Heart left ventricle (tissue), 13 donors: ENCODE data around the gene IRF8.

Source experiments
- POLR2A ChIP-seq, 2 donors: fragments of 450-650 bp; IDR thresholded peaks; one replicate each; pipeline ENCODE4 v1.6.1; 2017; ENCODE audit warnings: antibody characterized with exemption in 2 of 2, mild to moderate bottlenecking in 2 of 2, moderate library complexity in 2 of 2
- TF ChIP-seq, protein P1 (sequence below), 12 donors: fragments of 200-600 bp; sonication (generic) in 4 of 12; IDR thresholded peaks; one replicate each; pipeline versions ENCODE4 v1.5.0 to v1.8.0; 2018 to 2022; ENCODE audit warnings: antibody characterized with exemption in 12 of 12, mild to moderate bottlenecking in 5 of 12
- donor health status: ischemic (EF 13 %, LVEDD 7.1; RV severe dilation, severe dysfunction).
- donor health status: DM: no; HTN: yes; CAD: no.
- donor health status: DM: no; HTN: no; CAD: no.
- donor health status: ischemic (EF 25% LVEDD 6.9; RV normal size, moderate dysfunction).
- donor health status: ischemic (EF 25% LVEDD 5.7; RV mildly dilated, moderate dysfunction).
- donor health status: ischemic (EF 35%, LVEDD 5.7; RV mildly dilated, moderate dysfunction).
- donor health status: nonischemic (EF 11% LVEDD 7.7; RV severe dilation, severe dysfunction).
- donor health status: DM: yes; HTN: yes; CAD: no.
- donor health status: PGD.
- donor health status: ischemic (EF 29% LVEDD 5.4; RV normal size, mild dysfunction).
- donor health status: nonischemic (EF 23%, LVEDD 6.1; RV moderate dilation, normal function).

DNA sequence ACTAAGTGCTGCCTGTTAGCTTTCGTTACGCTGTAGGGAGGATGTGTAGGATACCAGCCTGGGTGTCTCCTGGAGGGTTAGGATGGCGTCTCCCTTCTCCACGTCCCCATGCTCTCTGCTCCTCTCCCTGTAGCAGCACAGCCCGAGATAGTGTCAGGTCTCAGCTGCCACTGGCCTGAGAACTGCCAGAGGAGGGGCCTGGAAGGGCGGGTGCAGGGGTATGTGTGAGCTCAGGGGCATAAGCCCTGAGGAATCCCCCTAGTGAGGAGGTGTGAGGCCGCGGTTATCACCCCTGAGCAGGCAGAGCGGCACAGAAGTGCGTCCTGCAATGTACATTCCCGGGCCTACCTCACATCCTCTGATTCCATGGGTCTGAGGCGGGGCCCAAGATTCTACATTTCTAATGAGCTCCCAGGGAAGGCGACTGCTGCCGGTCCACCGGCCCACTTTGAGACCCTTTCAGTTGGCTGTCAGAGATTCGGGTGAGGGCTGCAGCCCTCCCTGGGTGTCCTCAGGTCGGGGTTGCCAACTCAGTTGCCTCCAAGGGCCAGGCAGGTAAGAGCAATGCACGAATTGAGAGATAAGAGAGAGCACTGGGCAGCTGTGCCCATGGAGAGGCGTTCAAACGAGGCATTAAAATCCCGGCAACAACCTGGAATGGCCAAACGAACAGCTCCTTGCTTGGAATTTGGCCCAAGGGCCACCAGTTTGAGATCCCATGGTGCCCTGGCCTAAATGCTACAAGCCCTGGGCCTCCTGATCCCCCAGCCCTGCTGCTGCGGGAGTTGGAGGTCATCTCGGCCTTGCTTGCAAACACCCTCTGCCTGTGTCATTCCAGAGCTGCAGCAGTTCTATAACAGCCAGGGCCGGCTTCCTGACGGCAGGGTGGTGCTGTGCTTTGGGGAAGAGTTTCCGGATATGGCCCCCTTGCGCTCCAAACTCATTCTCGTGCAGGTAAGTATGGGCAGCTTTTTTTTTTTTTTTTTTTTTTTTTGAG is 20.6 kb downstream of the IRF8 start:
- TF ChIP-seq, protein P1, sequence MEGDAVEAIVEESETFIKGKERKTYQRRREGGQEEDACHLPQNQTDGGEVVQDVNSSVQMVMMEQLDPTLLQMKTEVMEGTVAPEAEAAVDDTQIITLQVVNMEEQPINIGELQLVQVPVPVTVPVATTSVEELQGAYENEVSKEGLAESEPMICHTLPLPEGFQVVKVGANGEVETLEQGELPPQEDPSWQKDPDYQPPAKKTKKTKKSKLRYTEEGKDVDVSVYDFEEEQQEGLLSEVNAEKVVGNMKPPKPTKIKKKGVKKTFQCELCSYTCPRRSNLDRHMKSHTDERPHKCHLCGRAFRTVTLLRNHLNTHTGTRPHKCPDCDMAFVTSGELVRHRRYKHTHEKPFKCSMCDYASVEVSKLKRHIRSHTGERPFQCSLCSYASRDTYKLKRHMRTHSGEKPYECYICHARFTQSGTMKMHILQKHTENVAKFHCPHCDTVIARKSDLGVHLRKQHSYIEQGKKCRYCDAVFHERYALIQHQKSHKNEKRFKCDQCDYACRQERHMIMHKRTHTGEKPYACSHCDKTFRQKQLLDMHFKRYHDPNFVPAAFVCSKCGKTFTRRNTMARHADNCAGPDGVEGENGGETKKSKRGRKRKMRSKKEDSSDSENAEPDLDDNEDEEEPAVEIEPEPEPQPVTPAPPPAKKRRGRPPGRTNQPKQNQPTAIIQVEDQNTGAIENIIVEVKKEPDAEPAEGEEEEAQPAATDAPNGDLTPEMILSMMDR (IDR thresholded peaks at IDR 0.05): no peak
- TF ChIP-seq POLR2A (IDR thresholded peaks at IDR 0.05): no peak
